Measurements from ENCODE around the gene FAM3D.

- TF ChIP-seq CTCF (conservative IDR thresholded peaks at IDR 0.05; ENCODE audit: low read depth, low read length) (no peak), EZH2 (IDR thresholded peaks at IDR 0.05; ENCODE audit: borderline replicate concordance, low read depth, low read length, poor library complexity, severe bottlenecking) (no peak)
Measured at GRCh38 chr3:58625196-58625824, 41.3 kb downstream of the FAM3D start.
